Fibroblast of lung (primary cell): ENCODE results near the gene NMU. TPM values are rescaled to one million over a fixed set of nuclear protein-coding genes. Genes with fewer than 3 reads are reported as not detected.
"Not testable (repeated sequence)": the region's sequence is repeated elsewhere in the genome, so short reads cannot be mapped to it uniquely, and the experiment has no call there.

Source experiments
- DNase-seq, 2 donors: peaks; one replicate each; pipeline versions ENCODE4 v3.0.0 to v3.0.0-alpha.2; 2010; ENCODE audit warnings: low read depth in 2 of 2
- H2AFZ ChIP-seq: 2 replicates; pipeline ENCODE4 v1.5.1; 2012; ENCODE audit warnings: low read length, control low read depth, inconsistent platforms
- H3K27ac ChIP-seq: 2 replicates; pipeline ENCODE4 v1.5.1; 2011; ENCODE audit warnings: low read length, control low read depth; ENCODE audit not compliant: insufficient read depth
- H3K27me3 ChIP-seq: 2 replicates; pipeline ENCODE4 v1.5.1; 2011; ENCODE audit warnings: mild to moderate bottlenecking, low read length; ENCODE audit not compliant: control insufficient read depth, insufficient read depth
- H3K36me3 ChIP-seq: 2 replicates; pipeline ENCODE4 v1.5.1; 2011; ENCODE audit warnings: low read length; ENCODE audit not compliant: control insufficient read depth, insufficient read depth
- H3K4me1 ChIP-seq: 2 replicates; pipeline ENCODE4 v1.5.1; 2011; ENCODE audit warnings: low read length; ENCODE audit not compliant: control insufficient read depth, insufficient read depth; ENCODE audit errors: extremely low read depth
- H3K4me2 ChIP-seq: 2 replicates; pipeline ENCODE4 v1.5.1; 2011; ENCODE audit warnings: low read length, control low read depth; ENCODE audit not compliant: insufficient read depth; ENCODE audit errors: extremely low read depth
- H3K4me3 ChIP-seq, 4 experiments: fragments of 200-600 bp in 1 of 4; sonication (generic) in 1 of 4; replicated peaks in 1 of 4; 2 replicates each; pipeline ENCODE4 v1.5.1; 2011 to 2016; ENCODE audit warnings: low read length in 4 of 4, low read depth in 3 of 4, mild to moderate bottlenecking in 3 of 4, control low read depth in 2 of 4, inconsistent platforms in 1 of 4, mixed read lengths in 1 of 4; ENCODE audit not compliant: insufficient read depth in 1 of 4; ENCODE audit errors: control extremely low read depth in 1 of 4
- H3K79me2 ChIP-seq: 2 replicates; pipeline ENCODE4 v1.5.1; 2012; ENCODE audit warnings: mild to moderate bottlenecking, low read length, inconsistent platforms; ENCODE audit not compliant: control insufficient read depth, insufficient read depth
- H3K9ac ChIP-seq: 2 replicates; pipeline ENCODE4 v1.5.1; 2011; ENCODE audit warnings: mild to moderate bottlenecking, low read length, control low read depth; ENCODE audit not compliant: insufficient read depth
- H3K9me3 ChIP-seq: 2 replicates; pipeline ENCODE4 v1.5.1; 2012; ENCODE audit warnings: low read depth, low read length; ENCODE audit not compliant: control insufficient read depth, insufficient read depth
- H4K20me1 ChIP-seq: 2 replicates; pipeline ENCODE4 v1.5.1; 2011; ENCODE audit warnings: low read length; ENCODE audit not compliant: control insufficient read depth, insufficient read depth; ENCODE audit errors: extremely low read depth
- EZH2 ChIP-seq: IDR thresholded peaks from 2 replicates; pipeline ENCODE4 v1.5.1; 2012; ENCODE audit warnings: low read length, control low read depth, mild to moderate bottlenecking; ENCODE audit errors: missing control alignments
- polyA minus RNA-seq: library from RNA; depleted of rRNA, polyadenylated mRNA; stranded (reverse); fragments of >200 nt; gene quantifications from 2 replicates; pipeline ENCODE4 v1.2.3, GENCODE V29; 2011; ENCODE audit warnings: low replicate concordance
- polyA plus RNA-seq, 2 donors: library from polyadenylated mRNA; depleted of rRNA in 1 of 2; stranded (reverse) in 1 of 2; unstranded in 1 of 2; fragments of >200 nt; gene quantifications; 2 replicates each; pipeline ENCODE4 v1.2.1, GENCODE V29; 2011 to 2012; ENCODE audit warnings: missing spikeins in 1 of 2
- total RNA-seq: library from RNA; depleted of rRNA; stranded (reverse); fragments of >200 nt; gene quantifications from 2 replicates; pipeline ENCODE4 v1.2.1, GENCODE V29; 2014
- TF ChIP-seq, protein P1 (sequence below), 2 donors: IDR thresholded peaks in 1 of 2; conservative IDR thresholded peaks in 1 of 2; 1 replicate in 1 of 2; 2 replicates in 1 of 2; pipeline ENCODE4 v1.5.1; 2011 to 2012; ENCODE audit warnings: low read length in 2 of 2, control low read depth in 1 of 2, inconsistent platforms in 1 of 2, low read depth in 1 of 2, mild to moderate bottlenecking in 1 of 2

NMU gene, protein sequence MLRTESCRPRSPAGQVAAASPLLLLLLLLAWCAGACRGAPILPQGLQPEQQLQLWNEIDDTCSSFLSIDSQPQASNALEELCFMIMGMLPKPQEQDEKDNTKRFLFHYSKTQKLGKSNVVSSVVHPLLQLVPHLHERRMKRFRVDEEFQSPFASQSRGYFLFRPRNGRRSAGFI
- total RNA-seq, result not detected in 2 replicates
- polyA plus RNA-seq, result 0.08 and 0.12 TPM in 2 replicates
- polyA plus RNA-seq (2012), result not detected in 2 replicates
- polyA minus RNA-seq, result not detected in 2 replicates

DNA sequence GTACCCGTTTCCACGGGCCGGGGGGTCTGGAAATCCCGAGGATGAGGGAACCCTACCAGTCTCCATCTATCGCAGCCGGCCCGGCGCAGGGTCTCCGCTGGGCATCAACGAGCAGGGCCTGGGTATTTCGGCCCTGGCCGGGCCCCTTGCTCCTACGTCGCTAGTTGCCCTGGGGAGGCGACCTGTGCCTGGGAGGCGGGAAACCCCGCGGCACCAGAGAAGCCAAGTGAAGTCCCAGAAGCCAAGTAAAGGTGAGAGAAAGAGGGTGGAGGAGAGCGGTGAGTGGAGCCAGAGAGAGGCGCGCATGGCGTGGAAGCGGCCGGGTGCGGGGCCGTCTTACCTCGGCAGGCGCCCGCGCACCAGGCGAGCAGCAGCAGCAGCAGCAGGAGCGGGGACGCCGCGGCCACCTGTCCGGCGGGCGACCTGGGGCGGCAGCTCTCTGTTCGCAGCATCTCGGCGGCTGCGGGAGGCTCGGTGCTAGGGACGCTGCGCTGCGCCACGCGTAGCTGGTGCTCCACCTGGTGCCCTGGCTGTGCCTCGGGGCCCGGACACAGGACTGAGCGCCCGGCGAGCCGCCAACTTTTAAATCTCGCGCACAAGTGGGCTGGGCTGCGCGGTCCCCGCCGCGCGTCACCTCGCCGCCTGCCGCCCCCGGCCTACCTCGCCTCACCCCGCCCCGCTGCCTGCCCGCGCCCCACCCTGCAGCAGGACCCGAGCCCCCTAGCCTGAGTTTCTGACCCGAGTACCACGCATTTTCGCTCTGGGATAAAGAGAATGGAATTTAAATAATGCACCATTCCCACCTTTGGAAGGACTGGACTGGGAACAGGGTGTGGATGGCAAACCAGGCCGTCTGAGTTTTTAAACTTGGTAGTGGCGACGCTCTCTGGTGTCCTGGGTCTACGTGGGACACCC lies at the start of gene NMU:
Gene NMU (minus strand): TSS at position 558 of the 915 bp plus-strand sequence. CDS start 106 bp downstream, at position 452.
- Histone ChIP-seq H2AFZ (no peak within 1 kb of the TSS), H3K4me2 (peak within 1 kb of the TSS; percentile 68), H4K20me1 (no peaks in the 10 kb centered on the region), H3K79me2 (no peaks in the 10 kb centered on the region), H3K27me3 (peaks cover 37% of the 10 kb centered on the region), H3K9ac (no peak within 1 kb of the TSS), H3K4me1 (peaks cover 3% of the 10 kb centered on the region), H3K9me3 (no peaks in the 10 kb centered on the region), H3K27ac (no peak within 1 kb of the TSS), H3K36me3 (no peaks in the 10 kb centered on the region), H3K4me3 (peak within 1 kb of the TSS in 3 of 4 experiments; percentile 21 to 24 (median 21))
- peak; percentile 69 for TF ChIP-seq EZH2
- TF ChIP-seq, protein P1, sequence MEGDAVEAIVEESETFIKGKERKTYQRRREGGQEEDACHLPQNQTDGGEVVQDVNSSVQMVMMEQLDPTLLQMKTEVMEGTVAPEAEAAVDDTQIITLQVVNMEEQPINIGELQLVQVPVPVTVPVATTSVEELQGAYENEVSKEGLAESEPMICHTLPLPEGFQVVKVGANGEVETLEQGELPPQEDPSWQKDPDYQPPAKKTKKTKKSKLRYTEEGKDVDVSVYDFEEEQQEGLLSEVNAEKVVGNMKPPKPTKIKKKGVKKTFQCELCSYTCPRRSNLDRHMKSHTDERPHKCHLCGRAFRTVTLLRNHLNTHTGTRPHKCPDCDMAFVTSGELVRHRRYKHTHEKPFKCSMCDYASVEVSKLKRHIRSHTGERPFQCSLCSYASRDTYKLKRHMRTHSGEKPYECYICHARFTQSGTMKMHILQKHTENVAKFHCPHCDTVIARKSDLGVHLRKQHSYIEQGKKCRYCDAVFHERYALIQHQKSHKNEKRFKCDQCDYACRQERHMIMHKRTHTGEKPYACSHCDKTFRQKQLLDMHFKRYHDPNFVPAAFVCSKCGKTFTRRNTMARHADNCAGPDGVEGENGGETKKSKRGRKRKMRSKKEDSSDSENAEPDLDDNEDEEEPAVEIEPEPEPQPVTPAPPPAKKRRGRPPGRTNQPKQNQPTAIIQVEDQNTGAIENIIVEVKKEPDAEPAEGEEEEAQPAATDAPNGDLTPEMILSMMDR (conservative IDR thresholded peaks at IDR 0.05 in 1 of 2, IDR thresholded peaks at IDR 0.05 in 1 of 2; ENCODE audit: low read depth in 1 of 2, low read length in 2 of 2), result no peak
- DNase-seq, result peak in 1 of 2 donors; percentile 29

DNA sequence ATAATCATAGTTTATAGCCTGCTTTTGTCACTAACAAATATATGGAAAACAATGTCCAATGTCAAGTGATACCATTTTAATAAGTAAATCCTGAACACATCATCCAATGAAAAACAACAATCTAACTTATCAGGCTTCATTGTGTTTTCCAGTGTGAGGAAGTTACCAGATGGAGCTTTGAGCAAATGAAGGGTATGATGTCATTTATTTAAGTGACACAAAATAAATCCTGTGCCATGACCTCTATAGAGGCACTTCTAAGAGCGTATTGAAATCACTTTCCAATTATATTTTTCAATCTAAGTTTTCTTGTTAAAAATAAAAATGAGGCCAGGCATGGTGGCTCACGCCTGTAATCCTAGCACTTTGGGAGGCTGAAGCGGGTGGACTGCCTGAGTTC lies 48.2 kb upstream of the NMU start:
- Histone ChIP-seq H3K4me1 (no peaks in the 10 kb centered on the region), H3K9me3 (no peaks in the 10 kb centered on the region), H3K4me3 (no peak overlapping the region), H3K79me2 (no peaks in the 10 kb centered on the region), H3K27ac (no peak overlapping the region), H3K36me3 (no peaks in the 10 kb centered on the region), H3K4me2 (no peak overlapping the region), H3K9ac (no peak overlapping the region), H4K20me1 (no peaks in the 10 kb centered on the region), H2AFZ (no peak overlapping the region), H3K27me3 (no peaks in the 10 kb centered on the region)
- DNase-seq, result no peak
- TF ChIP-seq EZH2, result no peak
- TF ChIP-seq, protein P1 (conservative IDR thresholded peaks at IDR 0.05 in 1 of 2, IDR thresholded peaks at IDR 0.05 in 1 of 2; ENCODE audit: low read depth in 1 of 2, low read length in 2 of 2), result no peak

DNA sequence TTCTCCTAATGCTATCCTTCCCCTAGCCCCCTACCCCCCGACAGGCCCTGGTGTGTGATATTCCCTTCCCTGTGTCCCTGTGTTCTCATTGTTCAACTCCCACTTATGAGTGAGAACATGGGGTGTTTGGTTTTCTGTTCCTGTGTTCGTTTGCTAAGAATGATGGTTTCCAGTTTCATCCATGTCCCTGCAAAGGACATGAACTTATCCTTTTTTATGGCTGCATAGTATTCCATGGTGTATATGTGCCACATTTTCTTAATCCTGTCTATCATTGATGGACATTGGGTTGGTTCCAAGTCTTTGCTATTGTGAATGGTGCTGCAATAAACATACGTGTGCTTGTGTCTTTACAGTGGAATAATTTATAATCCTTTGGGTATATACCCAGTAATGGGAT lies 46.7 kb upstream of the NMU start:
- H3K79me2 ChIP-seq, H3K9ac ChIP-seq, H2AFZ ChIP-seq, H3K4me3 ChIP-seq, H3K4me1 ChIP-seq, H3K36me3 ChIP-seq, H3K27ac ChIP-seq, H3K27me3 ChIP-seq, H3K4me2 ChIP-seq, H4K20me1 ChIP-seq, DNase-seq, H3K9me3 ChIP-seq: not testable (repeated sequence)
